GM04504 (cell line): ENCODE data around the gene ZNF582.
"Not testable (repeated sequence)": the region's sequence is repeated elsewhere in the genome, so short reads cannot be mapped to it uniquely, and the experiment has no call there.

Experiments
- DNase-seq: peaks from one replicate; pipeline ENCODE4 v3.0.0-alpha.2; 2012; ENCODE audit warnings: low read depth

The ZNF582 gene

GRCh38 chr19:56351208-56351607 lies 42.1 kb downstream of the ZNF582 start:
- no peak for DNase-seq

GRCh38 chr19:56350416-56351045 lies 42.8 kb downstream of the ZNF582 start:
- peak; percentile 17 for DNase-seq

- no peak for DNase-seq
These were observed 45.0 kb downstream of the ZNF582 start for GRCh38 chr19:56348289-56348877.

- no peak for DNase-seq
These were observed 46.1 kb downstream of the ZNF582 start for GRCh38 chr19:56347163-56347778.

GRCh38 chr19:56341948-56342347 lies 51.4 kb downstream of the ZNF582 start:
- no peak for DNase-seq

- not testable (repeated sequence) for DNase-seq
These were observed 54.3 kb downstream of the ZNF582 start for GRCh38 chr19:56339031-56339430.

- DNase-seq = not testable (repeated sequence)
These were observed 56.3 kb downstream of the ZNF582 start for GRCh38 chr19:56337077-56337476.

- not testable (repeated sequence) for DNase-seq
These were observed 58.0 kb downstream of the ZNF582 start for GRCh38 chr19:56335371-56335770.

- DNase-seq = peak; percentile 35
These were observed 59.8 kb downstream of the ZNF582 start for GRCh38 chr19:56333506-56333905.
